Retinal pigment epithelial cell (primary cell): Measurements from ENCODE around the gene CYB5B.
A peak's percentile ranks its signal among the peaks of the same experiment; 100 is the strongest.

Source experiments
- DNase-seq: peaks from one replicate; pipeline ENCODE4 v3.0.0-alpha.2; 2010; ENCODE audit warnings: low read depth
- H3K4me3 ChIP-seq: 2 replicates; pipeline ENCODE4 v1.5.1; 2011; ENCODE audit warnings: mild to moderate bottlenecking, low read length, control low read depth, moderate library complexity
- CTCF ChIP-seq: conservative IDR thresholded peaks from 2 replicates; pipeline ENCODE4 v1.5.1; 2011; ENCODE audit warnings: low read depth, low read length, control low read depth, inconsistent platforms

Gene CYB5B

GRCh38 chr16:69448470-69449193 is 24.2 kb downstream of the CYB5B start:
- TF ChIP-seq CTCF = no peak
- peak; percentile 29 for DNase-seq
- H3K4me3 ChIP-seq = no peak overlapping the region

- no peak for TF ChIP-seq CTCF
- no peak overlapping the region for H3K4me3 ChIP-seq
- no peak for DNase-seq
Measured at GRCh38 chr16:69451166-69451565, 26.7 kb downstream of the CYB5B start.

GRCh38 chr16:69453936-69454335 is 29.5 kb downstream of the CYB5B start:
- H3K4me3 ChIP-seq = no peak overlapping the region
- no peak for TF ChIP-seq CTCF
- no peak for DNase-seq

GRCh38 chr16:69463876-69464275 is 39.5 kb downstream of the CYB5B start:
- no peak overlapping the region for H3K4me3 ChIP-seq
- no peak for TF ChIP-seq CTCF
- DNase-seq = no peak

GRCh38 chr16:69465083-69465721 is 40.8 kb downstream of the CYB5B start:
- DNase-seq = no peak
- peak; percentile 8 for TF ChIP-seq CTCF
- H3K4me3 ChIP-seq = no peak overlapping the region

DNA sequence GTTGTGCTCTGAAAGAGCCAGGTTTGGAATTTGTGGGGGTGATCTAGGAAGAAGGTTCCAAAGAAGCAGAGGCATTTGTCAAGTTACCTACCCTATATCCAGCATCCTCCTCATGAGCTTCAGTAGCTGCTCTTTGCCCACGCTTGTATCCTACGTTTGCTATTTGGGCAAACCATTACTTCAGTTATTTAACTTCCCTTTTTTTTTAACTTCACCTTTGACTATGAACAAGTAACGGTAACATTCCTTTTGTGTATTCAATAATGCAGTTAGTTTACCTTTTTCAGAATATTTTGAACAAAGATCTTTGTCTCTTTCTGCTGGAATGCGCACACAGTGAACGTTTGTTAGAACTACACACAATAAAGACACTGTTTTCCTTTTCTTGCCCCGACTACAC is 41.5 kb downstream of the CYB5B start:
- no peak for DNase-seq
- no peak overlapping the region for H3K4me3 ChIP-seq
- no peak for TF ChIP-seq CTCF

DNA sequence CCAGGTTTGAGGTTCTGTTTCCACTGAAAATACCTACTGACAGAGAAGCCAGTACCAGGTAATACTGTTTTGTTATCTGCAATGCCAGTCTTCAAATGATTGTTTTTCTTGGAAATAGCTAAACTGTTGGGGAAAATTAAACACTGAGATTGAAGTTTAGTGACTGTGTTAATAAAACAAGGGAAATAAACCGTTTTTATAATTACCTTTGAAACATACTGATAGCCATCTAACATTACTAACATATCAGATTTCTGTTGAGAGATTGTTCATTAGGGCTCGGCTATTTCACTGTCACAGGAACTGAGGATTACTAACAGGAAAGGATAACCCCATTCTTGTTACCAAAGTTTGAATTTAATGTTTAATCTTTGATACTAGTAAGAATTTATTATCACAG is 42.1 kb downstream of the CYB5B start:
- no peak for DNase-seq
- no peak for TF ChIP-seq CTCF

More for the DNA sequence above, 42.1 kb downstream of the CYB5B start:
- H3K4me3 ChIP-seq = no peak overlapping the region
